Measurements from ENCODE around the gene IMMP2L.

Gene IMMP2L

GRCh38 chr7:111010798-111011197, 551.5 kb downstream of the IMMP2L start:
- Histone ChIP-seq H2AFZ (ENCODE audit: low read depth, low read length) (no peak overlapping the region), H3K4me1 (ENCODE audit: insufficient read depth, low read length) (peaks cover 36% of the 10 kb centered on the region), H3K36me3 (ENCODE audit: insufficient read depth, low read length) (no peaks in the 10 kb centered on the region), H3K27ac (ENCODE audit: low read length) (no peak overlapping the region), H3K9ac (ENCODE audit: low read depth, low read length) (no peak overlapping the region), H3K9me3 (ENCODE audit: insufficient read depth, low read length, severe bottlenecking) (no peaks in the 10 kb centered on the region), H3K27me3 (ENCODE audit: insufficient read depth, low read length, poor library complexity) (no peaks in the 10 kb centered on the region), H3K4me2 (ENCODE audit: insufficient read depth, low read length) (no peak overlapping the region), H4K20me1 (ENCODE audit: insufficient read depth, low read length) (no peaks in the 10 kb centered on the region), H3K4me3 (ENCODE audit: low read depth in 1 of 2, low read length in 2 of 2) (no peak overlapping the region), H3K79me2 (ENCODE audit: insufficient read depth, low read length) (no peaks in the 10 kb centered on the region)
- ATAC-seq (ENCODE audit: insufficient read depth, low read depth) (no peak), DNase-seq (no peak)
- no peak for TF ChIP-seq CTCF (IDR thresholded peaks at IDR 0.05; ENCODE audit: borderline replicate concordance, extremely low read depth, low read length, poor library complexity, severe bottlenecking)
- no peak for TF ChIP-seq EZH2 (IDR thresholded peaks at IDR 0.05; ENCODE audit: borderline replicate concordance, low read depth, low read length, severe bottlenecking)

GRCh38 chr7:111009526-111010040, 552.7 kb downstream of the IMMP2L start:
- H4K20me1 ChIP-seq (ENCODE audit: insufficient read depth, low read length), result no peaks in the 10 kb centered on the region
- 0 out of 2 replicates have a peak overlapping the region, but pooled peaks have one; percentile 16 for H3K27ac ChIP-seq (ENCODE audit: low read length)
- H2AFZ ChIP-seq (ENCODE audit: low read depth, low read length), result 0 out of 2 replicates have a peak overlapping the region, but pooled peaks have one; percentile 3
- H3K79me2 ChIP-seq (ENCODE audit: insufficient read depth, low read length), result no peaks in the 10 kb centered on the region
- no peaks in the 10 kb centered on the region for H3K36me3 ChIP-seq (ENCODE audit: insufficient read depth, low read length)
- no peak overlapping the region for H3K4me3 ChIP-seq (ENCODE audit: low read depth in 1 of 2, low read length in 2 of 2)
- no peaks in the 10 kb centered on the region for H3K9me3 ChIP-seq (ENCODE audit: insufficient read depth, low read length, severe bottlenecking)
- H3K4me2 ChIP-seq (ENCODE audit: insufficient read depth, low read length), result no peak overlapping the region
- H3K9ac ChIP-seq (ENCODE audit: low read depth, low read length), result no peak overlapping the region
- no peak for TF ChIP-seq CTCF (IDR thresholded peaks at IDR 0.05; ENCODE audit: borderline replicate concordance, extremely low read depth, low read length, poor library complexity, severe bottlenecking)
- H3K4me1 ChIP-seq (ENCODE audit: insufficient read depth, low read length), result peaks cover 30% of the 10 kb centered on the region
- no peak for ATAC-seq (ENCODE audit: insufficient read depth, low read depth)
- no peaks in the 10 kb centered on the region for H3K27me3 ChIP-seq (ENCODE audit: insufficient read depth, low read length, poor library complexity)
- no peak for DNase-seq

- H3K9ac ChIP-seq (ENCODE audit: low read depth, low read length), result no peak overlapping the region
- DNase-seq (no peak), ATAC-seq (ENCODE audit: insufficient read depth, low read depth) (no peak)
- peaks cover 10% of the 10 kb centered on the region for H3K4me1 ChIP-seq (ENCODE audit: insufficient read depth, low read length)
- H3K9me3 ChIP-seq (ENCODE audit: insufficient read depth, low read length, severe bottlenecking), result no peaks in the 10 kb centered on the region
- H3K27ac ChIP-seq (ENCODE audit: low read length), result no peak overlapping the region
- TF ChIP-seq EZH2 (IDR thresholded peaks at IDR 0.05; ENCODE audit: borderline replicate concordance, low read depth, low read length, severe bottlenecking) (no peak), CTCF (IDR thresholded peaks at IDR 0.05; ENCODE audit: borderline replicate concordance, extremely low read depth, low read length, poor library complexity, severe bottlenecking) (no peak)
- H3K79me2 ChIP-seq (ENCODE audit: insufficient read depth, low read length), result no peaks in the 10 kb centered on the region
- no peak overlapping the region for H3K4me3 ChIP-seq (ENCODE audit: low read depth in 1 of 2, low read length in 2 of 2)
- no peak overlapping the region for H2AFZ ChIP-seq (ENCODE audit: low read depth, low read length)
- H3K4me2 ChIP-seq (ENCODE audit: insufficient read depth, low read length), result no peak overlapping the region
- H3K36me3 ChIP-seq (ENCODE audit: insufficient read depth, low read length), result no peaks in the 10 kb centered on the region
- no peaks in the 10 kb centered on the region for H4K20me1 ChIP-seq (ENCODE audit: insufficient read depth, low read length)
- H3K27me3 ChIP-seq (ENCODE audit: insufficient read depth, low read length, poor library complexity), result no peaks in the 10 kb centered on the region
These were observed 555.6 kb downstream of the IMMP2L start for GRCh38 chr7:111006691-111007090.

- no peak for ATAC-seq (ENCODE audit: insufficient read depth, low read depth)
- TF ChIP-seq CTCF (IDR thresholded peaks at IDR 0.05; ENCODE audit: borderline replicate concordance, extremely low read depth, low read length, poor library complexity, severe bottlenecking) (no peak), EZH2 (IDR thresholded peaks at IDR 0.05; ENCODE audit: borderline replicate concordance, low read depth, low read length, severe bottlenecking) (no peak)
- H3K27me3 ChIP-seq (ENCODE audit: insufficient read depth, low read length, poor library complexity), result no peaks in the 10 kb centered on the region
- H3K9ac ChIP-seq (ENCODE audit: low read depth, low read length), result no peak overlapping the region
- no peak overlapping the region for H3K4me2 ChIP-seq (ENCODE audit: insufficient read depth, low read length)
- DNase-seq, result no peak
- no peaks in the 10 kb centered on the region for H4K20me1 ChIP-seq (ENCODE audit: insufficient read depth, low read length)
- H3K4me1 ChIP-seq (ENCODE audit: insufficient read depth, low read length), result peaks cover 10% of the 10 kb centered on the region
- H3K4me3 ChIP-seq (ENCODE audit: low read depth in 1 of 2, low read length in 2 of 2), result no peak overlapping the region
- no peaks in the 10 kb centered on the region for H3K9me3 ChIP-seq (ENCODE audit: insufficient read depth, low read length, severe bottlenecking)
- H3K36me3 ChIP-seq (ENCODE audit: insufficient read depth, low read length), result no peaks in the 10 kb centered on the region
- no peak overlapping the region for H2AFZ ChIP-seq (ENCODE audit: low read depth, low read length)
- no peaks in the 10 kb centered on the region for H3K79me2 ChIP-seq (ENCODE audit: insufficient read depth, low read length)
- H3K27ac ChIP-seq (ENCODE audit: low read length), result no peak overlapping the region
These were observed 556.3 kb downstream of the IMMP2L start for GRCh38 chr7:111006040-111006439.
